CD4-positive, alpha-beta T cell (primary cell): ENCODE results near the gene ANO2. TPM values are rescaled to one million over a fixed set of nuclear protein-coding genes. Genes with fewer than 3 reads are reported as not detected.

ENCODE experiments used
- ATAC-seq: fragments of 200-7000 bp; cut with Tn5 transposase; one replicate; pipeline ENCODE4 v1.10.0; 2022; ENCODE audit warnings: mild to moderate bottlenecking; ENCODE audit not compliant: poor library complexity
- CTCF ChIA-PET: fragments of 350-600 bp; sonication (Branson Sonifier 250); formaldehyde crosslinking; loops from one replicate; lab custom pipeline; 2021; ENCODE audit warnings: antibody characterized with exemption, inconsistent platforms; lab: Charles Lee
- POLR2A ChIA-PET: fragments of 350-600 bp; sonication (Branson Sonifier 250); formaldehyde crosslinking; loops from one replicate; lab custom pipeline; 2021; ENCODE audit warnings: antibody characterized with exemption, inconsistent platforms; lab: Charles Lee
- DNase-seq, 14 experiments: peaks; one replicate each; pipeline ENCODE4 v3.0.0-alpha.2; 2013 to 2020; ENCODE audit warnings: mixed read lengths in 2 of 14
- H3K27ac ChIP-seq, 2 donors: one replicate each; pipeline versions ENCODE4 v1.5.1 to v1.7.0; 2013; ENCODE audit warnings: low read length in 2 of 2, low read depth in 1 of 2, mild to moderate bottlenecking in 1 of 2
- H3K27me3 ChIP-seq, 2 experiments: 1 replicate in 1 of 2; 2 replicates in 1 of 2; pipeline versions ENCODE4 v1.6.1 to v1.7.0; 2013; ENCODE audit warnings: low read length in 2 of 2, control low read depth in 1 of 2, mild to moderate bottlenecking in 1 of 2, moderate library complexity in 1 of 2; ENCODE audit not compliant: insufficient read depth in 2 of 2, control insufficient read depth in 1 of 2
- H3K36me3 ChIP-seq: one replicate; pipeline ENCODE4 v1.6.1; 2013; ENCODE audit warnings: low read length, control low read depth; ENCODE audit not compliant: insufficient read depth
- H3K4me1 ChIP-seq: one replicate; pipeline ENCODE4 v1.6.1; 2013; ENCODE audit warnings: low read length, control low read depth; ENCODE audit not compliant: insufficient read depth
- H3K4me3 ChIP-seq: one replicate; pipeline ENCODE4 v1.5.1; 2013; ENCODE audit warnings: mild to moderate bottlenecking, low read length, moderate library complexity
- H3K9me3 ChIP-seq, 2 experiments: 1 replicate in 1 of 2; 2 replicates in 1 of 2; pipeline versions ENCODE4 v1.6.1 to v1.7.0; 2013; ENCODE audit warnings: low read length in 2 of 2, mild to moderate bottlenecking in 2 of 2, control low read depth in 1 of 2, moderate library complexity in 1 of 2; ENCODE audit not compliant: control insufficient read depth in 1 of 2, insufficient read depth in 1 of 2
- H3K27ac Mint-ChIP-seq: one replicate; pipeline ENCODE4 v1.8.0; 2020; ENCODE audit warnings: mixed read lengths
- H3K27me3 Mint-ChIP-seq: one replicate; pipeline ENCODE4 v1.8.0; 2021; ENCODE audit warnings: mixed read lengths
- H3K36me3 Mint-ChIP-seq: one replicate; pipeline ENCODE4 v1.8.0; 2021; ENCODE audit warnings: low read depth, mixed read lengths
- H3K4me1 Mint-ChIP-seq: one replicate; pipeline ENCODE4 v1.8.0; 2021; ENCODE audit warnings: low read depth, mixed read lengths
- H3K4me3 Mint-ChIP-seq: one replicate; pipeline ENCODE4 v1.8.0; 2020; ENCODE audit warnings: mild to moderate bottlenecking, mixed read lengths
- H3K9me3 Mint-ChIP-seq: one replicate; pipeline ENCODE4 v1.8.0; 2020; ENCODE audit warnings: mixed read lengths
- CTCF ChIP-seq: fragments of 200-600 bp; IDR thresholded peaks from one replicate; pipeline ENCODE4 v1.8.0; 2022; ENCODE audit warnings: antibody characterized with exemption, mild to moderate bottlenecking
- intact Hi-C, 2 experiments: fragments of 100-400 bp; cut with DNase I in 1 of 2; cut with micrococcal nuclease in 1 of 2; formaldehyde crosslinking; loops; one replicate each; pipeline versions ENCODE4 v1.15.1 to v1.9.0; 2023 to 2025; cut with DNase I, micrococcal nuclease
- total RNA-seq, 174 experiments: library from RNA in 2 of 174; stranded (reverse) in 2 of 174; gene quantifications; one replicate each; pipeline ENCODE4 v1.2.3 and lab custom pipeline; 2021 to 2026

ANO2 gene
- total RNA-seq, 2 experiments from 2014 or later = not detected

GRCh38 chr12:5768171-5768570 lies 176.9 kb downstream of the ANO2 start:
- no peak overlapping the region for H3K27ac Mint-ChIP-seq
- ChIA-PET POLR2A (no interaction called here), CTCF (no interaction called here)
- peaks cover 0 to 10% of the 10 kb centered on the region in 2 experiments for H3K9me3 ChIP-seq
- no peaks in the 10 kb centered on the region for H3K36me3 ChIP-seq
- no peaks in the 10 kb centered on the region for H3K27me3 ChIP-seq
- H3K4me3 ChIP-seq = no peak overlapping the region
- H3K36me3 Mint-ChIP-seq = no peaks in the 10 kb centered on the region
- DNase-seq (no peak), ATAC-seq (no peak)
- intact Hi-C loops = no loop called here
- H3K27me3 Mint-ChIP-seq = peaks cover 13% of the 10 kb centered on the region
- H3K4me1 Mint-ChIP-seq = no peaks in the 10 kb centered on the region
- no peak overlapping the region for H3K27ac ChIP-seq
- TF ChIP-seq CTCF = no peak
- H3K9me3 Mint-ChIP-seq = no peaks in the 10 kb centered on the region
- H3K4me3 Mint-ChIP-seq = no peak overlapping the region
- H3K4me1 ChIP-seq = no peaks in the 10 kb centered on the region

- Mint-ChIP-seq H3K4me1 (no peaks in the 10 kb centered on the region), H3K27ac (no peak overlapping the region), H3K9me3 (peaks cover 5% of the 10 kb centered on the region), H3K36me3 (no peaks in the 10 kb centered on the region), H3K27me3 (peaks cover 43% of the 10 kb centered on the region), H3K4me3 (no peak overlapping the region)
- Histone ChIP-seq H3K4me3 (no peak overlapping the region), H3K27me3 (peaks cover 4 to 15% of the 10 kb centered on the region in 2 experiments), H3K27ac (no peak overlapping the region), H3K9me3 (peaks cover 0 to 7% of the 10 kb centered on the region in 2 experiments), H3K4me1 (no peaks in the 10 kb centered on the region), H3K36me3 (no peaks in the 10 kb centered on the region)
- no peak for DNase-seq
- no peak for ATAC-seq
- CTCF ChIA-PET = no interaction called here
- intact Hi-C loops = no loop called here
- TF ChIP-seq CTCF = no peak
- POLR2A ChIA-PET = interaction anchor here (1.1 kb wide), 1 partner anchor 12 kb away, joined by 4 read pairs; no protein-coding TSS in a partner anchor
Measured at GRCh38 chr12:5758347-5758746, 186.7 kb downstream of the ANO2 start.

- ATAC-seq = no peak
Measured at GRCh38 chr12:5756338-5756842, 188.7 kb downstream of the ANO2 start.

More at GRCh38 chr12:5756338-5756842, 188.7 kb downstream of the ANO2 start:
- Mint-ChIP-seq H3K27ac (no peak overlapping the region), H3K4me1 (no peaks in the 10 kb centered on the region), H3K27me3 (peaks cover 41% of the 10 kb centered on the region), H3K36me3 (no peaks in the 10 kb centered on the region), H3K4me3 (no peak overlapping the region), H3K9me3 (peaks cover 5% of the 10 kb centered on the region)
- TF ChIP-seq CTCF = no peak
- no peak overlapping the region for H3K27ac ChIP-seq
- DNase-seq = no peak
- H3K36me3 ChIP-seq = no peaks in the 10 kb centered on the region
- H3K4me1 ChIP-seq = no peaks in the 10 kb centered on the region
- peaks cover 0 to 7% of the 10 kb centered on the region in 2 experiments for H3K9me3 ChIP-seq
- ChIA-PET POLR2A (no interaction called here), CTCF (no interaction called here)
- H3K4me3 ChIP-seq = no peak overlapping the region
- H3K27me3 ChIP-seq = peaks cover 4 to 15% of the 10 kb centered on the region in 2 experiments
- intact Hi-C loops = no loop called here
